Effector CD8-positive, alpha-beta T cell (primary cell): ENCODE data around the gene PHAX.
"Not testable (repeated sequence)": the region's sequence is repeated elsewhere in the genome, so short reads cannot be mapped to it uniquely, and the experiment has no call there.

Source experiments
- DNase-seq: peaks from one replicate; lab custom pipeline; 2025; lab: John Stamatoyannopoulos, UW

The PHAX gene

DNA sequence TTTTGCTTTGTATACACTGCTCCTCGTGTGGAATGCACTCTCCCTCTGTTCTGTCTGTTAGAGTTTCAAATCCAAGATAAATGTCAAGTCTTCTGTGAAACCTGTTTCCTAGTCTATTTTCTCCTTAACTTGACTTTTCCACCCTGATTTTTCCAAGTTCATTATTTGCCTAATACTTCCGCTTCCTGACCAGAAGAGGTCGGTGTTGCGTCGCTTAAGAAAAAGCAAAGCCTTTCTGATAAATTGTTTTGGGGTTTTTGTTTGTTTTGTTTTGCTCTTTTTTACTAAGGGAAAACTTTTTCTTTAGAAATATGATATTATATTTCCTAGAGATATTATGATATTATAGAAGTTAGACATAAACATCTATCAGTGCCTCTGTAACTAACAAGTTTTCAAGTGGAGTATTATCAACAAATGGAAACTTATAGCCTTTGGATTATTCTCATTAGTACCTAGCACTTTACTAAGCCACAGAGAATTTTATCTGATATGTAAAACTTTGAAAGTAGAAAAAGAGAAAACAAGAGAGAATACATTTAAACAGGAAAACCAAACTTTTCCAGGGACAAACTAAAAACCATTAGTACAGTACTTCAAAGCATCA, 55.8 kb downstream of the PHAX start:
- DNase-seq: no peak

DNA sequence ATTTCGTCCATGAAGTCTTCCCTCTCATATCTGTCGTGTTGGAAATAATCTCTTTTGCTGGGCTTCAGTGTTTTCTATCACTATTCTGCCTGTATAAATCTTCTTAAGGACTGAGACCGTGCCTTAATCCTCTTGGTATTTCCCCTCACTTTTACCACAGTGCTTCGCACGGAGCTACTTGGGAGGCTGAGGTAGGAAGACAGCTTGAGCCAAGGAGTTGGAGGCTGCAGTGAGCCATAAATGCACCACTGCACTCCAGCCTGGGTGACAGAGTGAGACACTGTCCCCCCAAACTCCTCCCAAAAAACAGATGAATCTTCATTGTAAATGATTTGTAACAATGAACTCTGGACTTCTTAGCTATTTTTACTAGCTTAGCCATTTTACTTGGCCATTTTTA, 57.8 kb downstream of the PHAX start:
- DNase-seq: no peak

DNA sequence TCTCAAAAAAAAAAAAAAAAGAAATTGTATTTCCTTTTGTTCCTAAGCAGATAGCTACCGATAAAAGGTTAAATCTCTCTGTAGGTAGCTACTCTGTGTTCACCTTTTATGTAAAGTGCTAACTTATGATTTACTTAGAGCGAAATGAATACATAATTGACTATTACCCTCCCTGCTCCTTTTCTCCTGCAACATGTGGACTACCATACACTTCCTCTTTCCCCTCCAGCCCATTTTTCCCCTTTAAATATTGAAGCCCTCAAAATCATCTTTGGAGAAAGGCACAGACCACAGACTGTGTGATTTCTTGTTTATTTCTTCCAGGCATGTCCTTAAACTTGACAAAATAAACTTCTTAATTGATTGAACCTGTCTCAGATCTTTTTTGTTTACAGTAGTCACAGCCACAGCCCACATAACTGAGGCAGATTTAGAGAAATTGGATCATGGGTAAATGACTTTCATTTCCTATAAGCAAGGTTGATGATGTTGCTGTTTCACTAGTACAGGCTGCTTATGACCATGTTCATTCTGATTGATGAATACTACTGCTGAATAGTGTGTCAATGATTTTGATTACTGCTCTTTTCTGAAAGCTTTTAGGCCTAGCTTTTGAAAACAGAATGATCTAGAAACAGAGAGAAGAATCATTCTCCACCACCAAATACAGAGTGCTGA, 59.2 kb downstream of the PHAX start:
- DNase-seq: no peak

DNA sequence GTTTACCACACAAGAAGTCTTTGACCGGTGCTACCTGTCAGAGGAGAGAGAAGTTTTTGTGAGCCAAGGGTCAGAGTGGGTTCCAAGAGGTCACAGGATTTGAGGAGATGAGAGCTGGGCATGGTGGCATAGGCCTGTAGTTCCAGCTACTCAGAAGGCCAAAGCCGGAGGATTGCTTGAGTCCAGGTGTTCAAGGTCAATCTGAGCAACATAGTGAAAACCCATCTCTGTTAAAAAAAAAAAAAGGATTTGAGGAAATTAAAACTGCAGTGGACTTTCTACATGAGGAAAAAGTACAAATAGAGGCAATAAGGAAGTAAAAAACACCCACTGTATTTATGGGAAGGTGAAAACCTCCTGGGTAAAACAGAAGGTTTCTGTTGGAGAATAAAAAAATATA, 63.8 kb downstream of the PHAX start:
- no peak for DNase-seq

DNA sequence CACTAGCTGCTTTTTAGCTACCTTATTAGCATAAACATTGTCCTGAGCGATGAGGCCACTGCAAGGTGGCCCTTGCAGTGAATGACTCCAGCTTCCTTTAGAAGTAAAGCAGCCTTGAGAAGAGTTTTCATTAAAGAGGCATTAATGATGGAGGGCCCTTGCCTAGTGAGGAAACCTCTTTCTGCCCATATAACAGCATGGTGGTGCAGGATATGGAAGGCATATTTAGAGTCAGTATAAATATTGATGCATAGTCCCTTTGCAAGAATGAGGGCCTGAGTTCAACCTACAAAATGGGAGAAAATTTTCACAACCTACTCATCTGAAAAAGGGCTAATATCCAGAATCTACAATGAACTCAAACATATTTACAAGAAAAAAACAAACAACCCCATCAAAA, 69.4 kb downstream of the PHAX start:
- not testable (repeated sequence) for DNase-seq

DNA sequence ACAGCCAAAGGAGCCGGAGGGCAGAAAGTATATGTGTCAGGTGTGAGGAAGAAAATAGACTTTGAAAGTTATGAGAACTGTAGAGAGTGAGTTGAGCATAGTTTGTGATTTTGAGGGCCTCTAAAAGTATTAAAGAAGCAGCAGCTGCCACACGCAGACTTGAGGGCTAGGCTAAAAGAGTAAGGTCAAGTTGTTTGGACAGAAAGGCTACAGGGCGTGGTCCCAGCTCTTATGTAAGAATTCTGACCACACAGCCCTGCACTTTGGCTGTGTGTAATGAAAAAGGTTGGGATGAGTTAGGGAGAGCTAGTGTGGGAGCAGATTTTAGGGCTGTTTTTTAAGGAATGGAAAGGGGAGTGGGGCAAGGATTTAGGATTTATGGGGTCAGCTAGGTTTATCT, 70.9 kb downstream of the PHAX start:
- not testable (repeated sequence) for DNase-seq

DNA sequence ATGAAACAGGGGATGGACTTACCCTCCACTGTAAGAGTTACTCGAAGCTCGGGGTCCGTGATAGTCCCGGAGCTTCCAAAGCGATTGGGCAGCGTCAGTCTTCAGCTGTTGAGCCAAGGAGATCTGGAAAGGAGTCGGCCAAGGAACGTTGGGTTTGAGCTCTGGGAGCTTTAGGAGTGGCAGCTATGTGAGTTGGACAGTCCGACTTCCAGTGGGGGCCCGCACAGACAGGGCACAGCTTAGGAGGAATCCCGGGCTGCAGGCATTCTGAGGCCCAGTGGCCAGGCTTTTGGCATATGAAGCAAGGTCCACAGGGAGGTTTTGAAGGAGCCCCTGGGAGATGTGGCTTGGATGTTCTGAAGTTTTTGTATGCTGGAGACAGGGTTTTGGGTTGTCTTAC, 72.7 kb downstream of the PHAX start:
- no peak for DNase-seq

DNA sequence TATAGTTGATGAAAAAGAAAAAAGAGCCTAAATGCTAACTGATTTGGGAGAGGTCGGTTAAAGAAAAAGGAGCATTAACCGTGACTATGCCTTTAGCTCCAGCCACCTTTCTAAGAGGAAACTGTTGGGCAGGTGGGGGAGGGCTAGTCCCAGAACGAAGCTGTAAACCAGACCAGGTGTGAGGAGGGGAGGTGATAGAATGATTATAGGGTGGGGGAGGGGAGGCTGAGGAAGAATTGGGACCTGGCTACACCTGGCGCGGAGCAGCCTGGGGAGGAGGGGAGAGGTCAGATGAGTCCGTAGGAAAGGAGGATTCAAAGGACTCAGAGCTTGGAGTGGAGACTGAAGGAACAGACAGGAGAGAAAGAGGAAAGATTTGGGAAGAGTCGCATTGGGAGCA, 73.4 kb downstream of the PHAX start:
- DNase-seq: no peak

DNA sequence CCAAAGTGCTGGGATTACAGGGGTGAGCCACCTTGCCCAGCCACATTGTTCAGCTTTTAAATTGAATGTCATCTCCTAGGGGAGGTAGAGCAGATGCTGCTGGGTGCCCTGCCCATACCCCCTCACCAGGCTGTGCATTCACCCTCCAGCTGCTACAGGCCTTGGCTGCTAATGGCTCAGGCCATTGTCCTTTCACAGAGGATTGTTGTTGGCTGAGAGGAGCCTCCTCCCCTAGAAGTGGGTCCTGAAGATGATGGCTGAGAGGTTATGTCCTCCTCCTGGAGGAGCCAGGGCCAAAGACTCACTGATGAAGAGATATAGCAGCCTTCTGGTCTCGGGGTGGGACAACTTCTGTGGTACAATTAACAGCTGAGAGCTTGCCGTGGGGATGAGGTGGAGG, 74.6 kb downstream of the PHAX start:
- no peak for DNase-seq

DNA sequence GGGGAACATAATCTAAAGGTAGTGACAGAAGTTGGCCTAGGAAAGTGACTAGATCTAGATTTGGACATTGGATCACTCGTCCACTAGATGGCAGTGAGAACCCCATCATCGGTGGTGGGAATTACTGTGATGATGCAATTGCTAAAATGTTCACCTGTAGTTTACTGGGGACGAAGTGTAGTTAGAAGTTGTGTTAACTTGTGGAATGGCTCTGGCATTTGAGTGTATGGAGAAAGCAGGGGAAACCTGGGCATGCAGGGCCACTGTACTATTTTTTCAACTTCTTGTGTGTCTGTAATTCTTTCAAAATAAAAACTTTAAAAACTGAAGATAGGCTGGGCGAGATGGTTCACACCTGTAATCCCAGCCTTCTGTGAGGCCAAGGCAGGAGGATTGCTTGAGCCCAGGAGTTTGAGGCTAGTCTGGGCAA, 75.5 kb downstream of the PHAX start:
- peak; percentile 28 for DNase-seq
